Anterior cingulate cortex (tissue), 58 donors: ENCODE results near the gene GMCL2.

Experiments
- DNase-seq, 58 donors: peaks; one replicate each; lab custom pipeline; 2025; lab: John Stamatoyannopoulos, UW

GMCL2 gene

DNA sequence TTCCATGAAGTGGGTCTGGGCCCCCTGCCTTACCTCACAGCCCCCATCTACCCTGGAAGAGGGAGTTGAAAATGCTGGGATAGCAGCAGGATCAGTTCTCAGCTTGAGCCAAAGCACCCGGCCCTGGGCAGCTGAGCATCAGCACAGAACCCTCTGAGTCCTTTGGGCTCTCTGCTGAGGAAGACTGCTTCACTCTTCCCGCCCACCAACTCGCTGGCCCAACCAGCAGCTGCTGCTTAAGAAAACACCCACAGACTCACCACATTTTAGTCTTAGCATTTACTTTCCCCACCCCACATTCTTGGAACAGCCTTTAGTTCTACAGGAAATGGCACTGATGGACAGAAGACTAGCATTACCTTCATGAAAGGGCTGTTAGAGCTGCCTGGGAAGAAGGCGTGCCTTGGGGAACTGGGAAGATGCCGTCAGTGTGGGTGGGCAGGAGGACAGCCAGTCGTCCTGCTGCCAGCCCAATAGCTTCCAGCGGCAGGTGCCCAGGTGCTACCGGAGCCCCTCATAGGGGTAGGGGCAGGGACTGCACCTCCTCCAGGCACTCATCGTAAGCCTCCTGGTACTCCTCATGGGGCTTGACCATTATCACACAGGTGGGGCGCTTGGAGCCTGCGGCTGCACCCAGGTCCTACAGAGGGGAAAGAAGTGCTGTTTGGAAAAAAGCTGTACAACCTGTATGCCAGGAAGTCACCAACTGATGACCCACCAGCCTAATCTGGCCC lies 37.8 kb downstream of the GMCL2 start:
- peak in 23 of 58 donors; percentile 12 to 74 (median 30) for DNase-seq

- no peak for DNase-seq
These were observed 39.8 kb downstream of the GMCL2 start for GRCh38 chr5:178147406-178147805.

DNA sequence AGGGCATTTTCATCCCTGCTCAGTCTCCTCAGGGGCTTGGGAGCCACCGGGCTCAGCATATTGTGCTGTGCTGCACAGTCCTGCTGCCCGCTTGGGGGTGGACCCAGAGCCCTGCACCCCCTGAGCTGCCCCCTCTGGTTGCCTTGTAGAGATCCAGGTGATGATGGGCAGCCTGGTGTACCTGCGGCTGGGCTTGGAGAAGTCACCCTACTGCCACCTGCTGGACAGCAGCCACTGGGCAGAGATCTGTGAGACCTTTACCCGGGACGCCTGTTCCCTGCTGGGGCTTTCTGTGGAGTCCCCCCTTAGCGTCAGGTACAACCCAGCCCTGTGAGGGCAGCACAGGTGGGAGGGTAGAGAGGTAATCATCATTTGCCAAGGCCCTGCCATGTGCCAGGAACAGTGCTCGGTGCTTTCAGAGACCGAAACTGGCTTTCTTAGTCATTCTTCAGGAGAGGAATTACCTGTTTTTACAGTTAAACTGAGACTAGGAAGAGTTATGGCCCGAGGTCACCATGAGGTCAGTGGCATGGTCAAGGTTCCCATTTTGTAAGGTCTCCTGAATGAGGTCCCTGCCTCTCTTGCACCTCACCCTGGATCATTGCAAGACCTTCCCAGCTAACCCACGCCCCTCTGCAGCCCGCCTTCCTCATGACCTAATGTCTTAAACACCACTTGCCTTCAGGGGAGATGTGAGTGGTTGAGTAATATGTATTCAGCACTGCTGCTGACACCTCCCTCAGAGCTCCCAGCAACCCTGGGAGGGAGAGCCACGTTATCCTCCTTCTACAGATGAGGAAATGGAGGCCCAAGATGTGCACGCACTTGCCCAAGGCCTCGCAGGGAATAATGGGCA lies 41.0 kb downstream of the GMCL2 start:
- peak in 11 of 58 donors; percentile 10 to 53 (median 22) for DNase-seq

DNA sequence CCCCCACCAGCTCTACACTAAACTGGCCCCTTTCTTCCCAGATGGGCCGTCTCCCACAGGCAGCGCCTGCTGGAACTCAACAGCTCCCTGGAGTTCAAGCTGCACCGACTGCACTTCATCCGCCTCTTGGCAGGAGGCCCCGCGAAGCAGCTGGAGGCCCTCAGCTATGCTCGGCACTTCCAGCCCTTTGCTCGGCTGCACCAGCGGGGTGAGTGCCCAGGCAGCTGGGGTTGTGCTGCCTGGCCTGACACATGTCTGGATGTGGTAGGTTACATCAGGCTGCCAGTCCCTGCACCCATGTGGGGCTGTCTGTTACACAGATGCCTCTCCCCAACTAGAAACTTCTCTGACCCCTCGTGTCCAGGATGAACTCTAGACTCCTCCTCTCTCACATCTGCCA lies 43.3 kb downstream of the GMCL2 start:
- DNase-seq: peak in 2 of 58 donors; percentile 13 to 22

DNA sequence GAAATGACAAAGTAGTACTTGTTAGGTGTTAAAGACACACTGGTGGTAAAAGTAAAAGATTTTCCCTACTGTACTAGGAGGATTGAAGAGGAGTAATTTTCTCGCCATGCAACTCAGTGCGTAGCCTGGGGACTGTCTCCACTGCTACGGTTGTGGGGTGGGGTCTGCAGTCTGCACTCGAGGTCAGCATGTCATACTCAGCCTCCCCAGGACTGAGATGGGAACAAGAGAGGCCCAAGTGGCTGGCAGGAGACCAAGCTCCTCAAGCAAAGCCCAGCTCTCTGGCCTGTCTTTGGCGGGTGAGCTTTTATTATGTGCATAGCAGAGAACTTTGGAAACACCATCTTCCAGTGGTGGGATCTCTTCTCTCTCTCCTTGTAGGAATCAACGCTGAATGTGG lies 43.9 kb downstream of the GMCL2 start:
- no peak for DNase-seq

DNA sequence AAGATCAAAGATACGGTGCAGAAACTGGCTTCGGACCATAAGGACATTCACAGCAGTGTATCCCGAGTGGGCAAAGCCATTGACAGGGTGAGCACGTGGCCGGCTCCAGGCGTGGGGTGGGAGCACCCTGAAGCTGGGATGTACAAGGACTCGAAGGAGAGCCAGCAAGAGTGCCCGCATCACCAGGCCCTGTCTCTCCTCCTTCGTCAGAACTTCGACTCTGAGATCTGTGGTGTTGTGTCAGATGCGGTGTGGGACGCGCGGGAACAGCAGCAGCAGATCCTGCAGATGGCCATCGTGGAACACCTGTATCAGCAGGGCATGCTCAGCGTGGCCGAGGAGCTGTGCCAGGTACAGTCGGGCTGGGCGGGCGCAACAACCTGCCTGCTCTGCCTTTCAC lies 44.5 kb downstream of the GMCL2 start:
- no peak for DNase-seq

- no peak for DNase-seq
These were observed 45.6 kb downstream of the GMCL2 start for GRCh38 chr5:178141550-178141949.

- DNase-seq: no peak
These were observed 49.2 kb downstream of the GMCL2 start for GRCh38 chr5:178137991-178138390.

DNA sequence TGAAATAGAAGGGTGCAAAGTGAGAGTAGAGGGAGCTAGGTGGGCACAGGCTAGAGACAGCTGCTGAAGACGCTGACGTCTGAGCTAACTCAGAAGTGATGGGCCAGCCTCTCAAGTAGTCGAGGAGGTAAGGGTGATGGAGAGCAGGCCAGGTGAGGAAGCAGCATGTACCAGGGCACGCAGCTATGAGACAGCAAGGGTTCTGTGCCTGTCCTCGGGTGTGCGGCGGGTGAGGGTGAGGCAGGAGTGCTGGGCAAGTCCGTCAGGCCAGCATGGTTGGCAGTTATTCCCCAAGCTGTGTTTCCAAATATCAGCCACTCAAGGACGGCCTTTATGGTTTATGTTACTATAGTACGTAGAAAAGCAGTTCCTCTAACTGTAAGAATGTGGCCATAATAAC lies 50.2 kb downstream of the GMCL2 start:
- no peak for DNase-seq
